Neural cell (in vitro differentiated cells): ENCODE results near the gene SIX5.

Experiments used
- CTCF ChIP-seq: fragments of 450-650 bp; IDR thresholded peaks from 2 replicates; pipeline ENCODE4 v1.5.1; 2014; ENCODE audit warnings: antibody characterized with exemption, mild to moderate bottlenecking, moderate library complexity; ENCODE audit not compliant: poor library complexity, severe bottlenecking
- EP300 ChIP-seq: fragments of 450-650 bp; conservative IDR thresholded peaks from 2 replicates; pipeline ENCODE4 v1.6.1; 2014; ENCODE audit warnings: antibody characterized with exemption, mild to moderate bottlenecking, moderate library complexity; ENCODE audit not compliant: poor library complexity, severe bottlenecking
- EZH2 ChIP-seq: fragments of 200-600, 300-800 bp; shearing (Covaris generic), sonication (generic); IDR thresholded peaks from 2 replicates; pipeline ENCODE4 v1.6.1; 2014; ENCODE audit warnings: antibody characterized with exemption, low read length, borderline replicate concordance, mild to moderate bottlenecking; ENCODE audit not compliant: insufficient read depth, poor library complexity, severe bottlenecking
- POLR2AphosphoS5 ChIP-seq: IDR thresholded peaks from 2 replicates; pipeline ENCODE4 v1.6.1; 2012
- RAD21 ChIP-seq: fragments of 450-650 bp; conservative IDR thresholded peaks from 2 replicates; pipeline ENCODE4 v1.6.1; 2014; ENCODE audit warnings: antibody characterized with exemption, mild to moderate bottlenecking, moderate library complexity
- REST ChIP-seq: IDR thresholded peaks from 2 replicates; pipeline ENCODE4 v1.6.1; 2012; ENCODE audit warnings: borderline replicate concordance
- SMC3 ChIP-seq: fragments of 450-650 bp; conservative IDR thresholded peaks from 2 replicates; pipeline ENCODE4 v1.6.1; 2014; ENCODE audit warnings: antibody characterized with exemption, mild to moderate bottlenecking, moderate library complexity; ENCODE audit not compliant: poor library complexity

DNA sequence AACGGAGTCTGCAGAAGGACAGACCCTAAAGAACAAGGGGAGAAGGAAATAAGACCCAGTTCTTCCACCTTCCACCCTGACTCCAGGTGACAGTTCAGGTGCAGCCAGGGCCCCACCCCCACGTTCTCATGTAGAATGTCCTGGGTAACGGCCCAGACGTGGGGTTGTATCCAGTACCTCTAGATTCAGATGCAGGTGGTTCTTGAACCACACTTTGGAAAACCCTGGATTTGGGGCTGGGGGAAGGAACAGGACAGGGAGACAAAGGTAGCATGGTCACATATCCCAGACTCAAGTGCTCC is 11.0 kb upstream of the SIX5 start:
- TF ChIP-seq CTCF, result no peak
- TF ChIP-seq POLR2AphosphoS5, result no peak
- no peak for TF ChIP-seq SMC3
- TF ChIP-seq EP300, result no peak
- TF ChIP-seq REST, result no peak
- TF ChIP-seq RAD21, result no peak
- TF ChIP-seq EZH2, result no peak
